Germinal center (tissue), 1 donor: Measurements from ENCODE around the gene CRACR2B.

Experiments
- DNase-seq: peaks from one replicate; pipeline ENCODE4 v3.0.0; 2012; ENCODE audit warnings: mixed read lengths, low spot score

The CRACR2B gene

DNA sequence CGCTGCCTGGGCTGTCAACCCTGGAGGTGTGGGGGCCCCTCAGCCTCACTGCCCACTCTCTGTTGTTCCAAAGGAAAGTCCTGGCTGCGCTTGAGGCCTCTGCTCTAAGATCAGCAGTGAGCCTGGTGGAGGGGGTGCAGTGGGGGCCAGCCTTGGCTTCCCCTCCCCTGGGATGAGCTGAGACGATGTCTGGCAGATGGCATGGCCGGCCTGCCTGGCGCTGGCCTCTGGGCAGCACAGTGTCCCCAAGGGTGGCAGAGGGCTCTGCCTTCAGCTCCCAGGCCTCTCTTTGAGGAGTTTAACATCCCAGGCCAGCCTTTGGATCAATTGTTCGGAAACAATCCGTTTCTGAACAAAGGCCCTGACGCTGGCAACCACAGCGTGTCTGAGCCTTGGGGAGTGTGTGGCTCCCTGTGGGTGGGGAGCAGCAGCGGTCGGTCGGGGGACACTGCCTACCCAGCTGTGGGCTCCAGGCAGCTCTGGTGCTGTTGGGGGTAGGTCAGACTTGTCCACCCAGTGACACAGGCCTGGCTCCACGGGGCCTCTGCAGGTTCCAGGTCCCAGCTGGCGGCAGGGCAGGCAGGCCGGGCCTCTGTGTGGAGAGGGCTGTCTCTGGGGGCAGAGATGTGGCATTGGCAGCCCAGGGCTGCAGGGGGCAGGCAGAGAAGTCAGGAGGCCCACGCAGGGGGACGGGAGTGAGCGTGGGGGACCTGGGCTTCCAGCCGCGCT lies 27.0 kb downstream of the CRACR2B start:
- no peak for DNase-seq

DNA sequence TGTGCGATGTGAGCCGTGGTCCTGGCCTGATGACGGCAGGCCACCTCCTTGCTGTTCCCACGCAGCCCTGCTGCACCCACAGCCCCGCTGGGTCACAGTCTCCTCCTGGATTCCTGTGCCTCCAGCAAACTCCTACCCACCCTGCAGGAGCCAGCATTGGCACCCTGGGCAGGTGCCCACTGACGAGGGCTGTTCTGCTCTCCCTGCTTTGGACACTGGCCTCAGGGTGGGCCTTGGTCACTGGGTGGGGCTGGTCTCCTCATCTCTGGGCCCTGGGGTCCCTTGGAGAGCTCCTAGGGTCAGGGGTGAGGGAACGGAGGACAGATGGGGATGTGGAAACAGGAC lies 27.6 kb downstream of the CRACR2B start:
- no peak for DNase-seq

DNA sequence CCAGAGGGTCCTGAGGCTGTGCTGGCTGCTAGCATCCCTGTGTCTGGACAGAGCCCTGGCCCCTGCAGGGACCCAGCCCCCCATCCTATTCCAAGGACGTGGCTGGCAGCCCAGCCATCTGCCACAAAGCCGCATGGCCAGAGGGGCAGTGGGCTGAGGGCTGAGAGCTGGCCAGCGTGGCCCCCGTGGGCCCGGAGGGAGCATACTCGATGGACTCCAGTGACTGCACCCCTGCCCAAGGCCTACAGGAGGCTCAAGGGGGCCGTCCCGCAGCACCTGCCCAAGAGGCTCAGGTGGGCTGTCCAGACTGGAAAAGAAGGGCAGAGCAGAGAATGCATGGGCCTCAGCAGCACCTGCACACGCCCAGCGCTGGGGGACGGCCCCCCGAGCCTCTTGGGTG lies 28.1 kb downstream of the CRACR2B start:
- DNase-seq = no peak

DNA sequence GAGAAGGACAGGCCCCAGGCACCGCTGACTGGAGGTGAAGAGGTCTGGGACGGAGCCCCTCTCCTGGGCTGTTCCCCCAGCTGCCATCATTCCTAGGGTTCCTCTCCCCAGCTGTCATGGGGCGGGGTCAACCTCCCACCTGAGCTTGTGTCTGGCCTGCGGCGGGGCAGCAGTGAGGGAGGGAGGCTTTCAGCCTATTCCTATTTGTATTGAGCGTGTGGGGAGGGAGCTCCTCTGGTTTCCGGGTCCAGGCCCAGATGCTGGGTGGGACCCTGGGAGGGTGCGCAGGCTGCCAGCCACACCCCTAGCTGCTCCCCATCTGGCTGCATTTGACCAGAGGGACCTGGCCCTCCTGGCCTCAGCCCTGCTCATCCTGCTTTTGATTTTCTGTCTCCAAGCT lies 28.7 kb downstream of the CRACR2B start:
- no peak for DNase-seq

DNA sequence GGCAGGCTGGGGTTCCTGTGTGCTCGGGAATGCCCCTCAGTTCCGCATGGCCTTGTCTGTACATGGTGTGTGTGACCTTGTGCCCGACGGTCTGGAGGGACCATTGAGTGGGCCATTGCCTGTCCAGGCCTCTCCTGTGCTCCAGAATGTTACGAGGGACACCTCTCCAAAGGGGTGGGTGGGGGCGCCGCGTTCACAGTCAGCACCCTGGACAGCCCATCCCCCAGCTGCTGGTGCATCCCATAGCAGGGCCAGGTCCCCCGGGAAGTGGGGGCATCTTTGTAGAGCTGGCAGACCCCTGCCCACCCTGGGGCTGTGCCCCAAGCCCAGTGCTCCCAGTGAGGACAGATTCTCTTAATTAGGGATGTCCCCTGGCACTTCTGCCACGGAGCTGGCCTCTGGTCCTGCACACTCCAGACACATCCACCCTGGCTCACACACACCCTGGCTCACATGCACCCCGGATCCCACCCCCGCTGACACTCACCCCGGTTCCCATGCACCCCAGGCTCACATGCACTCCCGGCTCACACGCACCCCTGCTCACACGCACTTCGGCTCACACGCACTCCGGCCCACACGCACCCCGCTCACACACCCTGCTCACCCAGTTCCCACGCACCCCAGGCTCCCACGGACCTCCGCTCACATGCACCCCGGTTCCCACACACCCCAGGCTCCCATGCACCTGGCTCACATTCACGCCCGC lies 30.5 kb downstream of the CRACR2B start:
- DNase-seq = no peak

DNA sequence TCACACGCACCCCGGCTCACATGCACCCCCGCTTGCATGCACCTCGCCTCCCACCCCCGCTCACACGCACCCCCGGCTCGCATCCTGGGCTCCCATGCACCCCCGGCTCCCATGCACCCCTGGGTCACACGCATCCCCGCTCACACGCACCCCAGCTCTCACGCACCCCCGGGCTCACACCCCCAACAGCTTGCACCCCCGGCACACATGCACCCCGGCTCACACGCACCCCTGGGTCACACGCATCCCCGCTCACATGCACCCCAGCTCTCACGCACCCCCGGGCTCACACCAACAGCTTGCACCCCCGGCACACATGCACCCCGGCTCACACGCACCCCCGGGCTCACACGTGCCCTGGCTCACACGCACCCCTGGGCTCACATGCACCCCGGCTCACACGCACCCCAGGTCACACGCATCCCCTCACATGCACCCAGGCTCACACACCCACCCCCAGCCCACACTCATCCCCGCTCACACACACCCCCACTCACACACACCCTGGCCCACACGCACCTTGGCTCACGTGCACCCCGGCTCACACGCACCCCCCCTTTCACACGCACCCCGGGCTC lies 31.1 kb downstream of the CRACR2B start:
- DNase-seq = no peak

DNA sequence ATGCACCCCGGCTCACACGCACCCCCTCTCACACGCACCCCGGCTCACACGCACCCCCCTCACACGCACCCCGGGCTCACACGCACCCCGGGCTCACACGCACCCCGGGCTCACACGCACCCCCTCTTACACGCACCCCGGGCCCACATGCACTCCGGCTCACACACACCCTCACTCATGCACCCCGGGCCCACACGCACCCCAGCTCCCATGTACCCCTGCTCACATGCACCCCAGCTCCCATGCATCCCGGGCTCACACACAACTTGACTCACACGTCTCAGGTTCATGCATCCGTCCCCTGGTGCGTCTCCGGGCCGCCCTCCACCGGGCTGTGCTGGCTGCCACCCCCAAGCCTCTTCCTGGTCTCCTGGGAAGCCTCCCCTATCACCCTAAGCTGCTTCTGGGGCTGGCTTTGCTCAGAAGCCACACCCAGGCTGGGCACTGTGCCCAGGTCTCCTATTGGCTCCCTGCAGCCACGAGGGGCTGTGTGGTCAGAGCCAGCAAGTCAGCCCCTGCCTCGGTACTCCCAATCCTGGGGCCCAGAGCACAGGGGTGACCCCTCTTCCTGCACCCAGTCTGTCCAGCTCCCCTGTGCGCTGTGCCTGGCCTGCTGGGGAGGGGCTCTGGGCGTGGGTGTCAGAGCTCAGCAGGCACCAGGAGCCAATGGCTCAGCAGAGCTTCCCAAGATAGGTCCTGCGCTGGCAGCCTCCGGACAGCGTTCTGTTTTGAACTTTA lies 31.8 kb downstream of the CRACR2B start:
- DNase-seq = no peak

DNA sequence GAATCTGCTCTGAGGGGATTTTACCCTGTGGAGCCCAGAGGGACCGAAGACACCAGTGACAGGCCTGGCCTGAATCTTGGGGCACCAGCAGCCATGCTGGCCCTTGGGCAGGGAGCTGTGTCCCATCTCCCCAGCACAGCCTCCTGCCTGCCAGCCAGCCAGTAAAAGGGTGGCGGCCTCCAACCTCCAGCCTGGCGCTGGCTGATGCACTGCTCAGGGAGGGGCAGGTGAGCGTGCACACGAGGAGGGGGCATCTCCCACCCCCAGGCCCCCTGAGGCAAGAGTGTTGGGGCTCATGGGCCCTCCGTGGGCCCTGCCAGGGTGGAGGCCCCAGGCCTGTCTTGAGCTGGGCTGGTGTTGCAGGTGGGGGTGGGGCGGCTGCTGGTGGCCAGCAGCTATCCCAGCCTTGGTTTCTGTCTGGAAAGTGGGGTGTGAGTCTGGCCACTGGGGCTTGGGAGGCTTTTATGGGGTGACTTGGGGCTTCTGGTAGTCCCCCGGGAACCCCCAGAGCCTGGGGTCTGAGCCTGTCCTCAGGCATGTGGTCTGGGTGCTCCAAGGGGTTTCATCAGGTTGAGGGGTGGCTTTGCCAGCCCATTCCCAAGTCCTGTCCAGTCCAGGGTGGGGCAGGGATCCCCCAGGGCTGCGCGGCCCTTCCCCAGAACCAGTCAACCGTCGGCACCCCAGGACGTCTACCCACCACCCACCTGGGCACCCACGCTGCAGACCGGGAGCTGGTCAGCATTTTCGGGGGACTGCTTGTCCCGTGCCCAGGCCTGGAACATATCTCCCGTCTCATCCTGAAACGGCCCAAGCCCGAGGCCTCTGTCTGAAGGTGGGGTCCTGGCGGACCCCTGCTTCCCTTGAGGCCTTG lies 32.8 kb downstream of the CRACR2B start:
- DNase-seq = no peak

DNA sequence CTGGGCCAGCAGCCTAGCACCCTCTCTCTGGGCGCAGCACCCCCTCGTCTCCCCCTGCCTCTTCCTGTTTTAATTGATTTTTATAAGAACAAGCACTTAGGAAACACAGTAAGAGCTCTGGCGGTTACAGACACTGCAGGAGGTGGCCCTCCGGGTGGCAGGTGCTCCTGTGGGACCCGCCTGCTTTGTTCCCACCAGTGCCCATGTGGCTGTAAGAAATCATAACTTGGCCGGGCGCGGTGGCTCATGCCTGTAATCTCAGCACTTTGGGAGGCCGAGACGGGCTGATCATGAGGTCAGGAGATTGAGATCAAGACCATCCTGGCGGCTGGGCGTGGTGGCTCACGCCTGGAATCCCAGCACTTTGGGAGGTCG lies 33.4 kb downstream of the CRACR2B start:
- no peak for DNase-seq

DNA sequence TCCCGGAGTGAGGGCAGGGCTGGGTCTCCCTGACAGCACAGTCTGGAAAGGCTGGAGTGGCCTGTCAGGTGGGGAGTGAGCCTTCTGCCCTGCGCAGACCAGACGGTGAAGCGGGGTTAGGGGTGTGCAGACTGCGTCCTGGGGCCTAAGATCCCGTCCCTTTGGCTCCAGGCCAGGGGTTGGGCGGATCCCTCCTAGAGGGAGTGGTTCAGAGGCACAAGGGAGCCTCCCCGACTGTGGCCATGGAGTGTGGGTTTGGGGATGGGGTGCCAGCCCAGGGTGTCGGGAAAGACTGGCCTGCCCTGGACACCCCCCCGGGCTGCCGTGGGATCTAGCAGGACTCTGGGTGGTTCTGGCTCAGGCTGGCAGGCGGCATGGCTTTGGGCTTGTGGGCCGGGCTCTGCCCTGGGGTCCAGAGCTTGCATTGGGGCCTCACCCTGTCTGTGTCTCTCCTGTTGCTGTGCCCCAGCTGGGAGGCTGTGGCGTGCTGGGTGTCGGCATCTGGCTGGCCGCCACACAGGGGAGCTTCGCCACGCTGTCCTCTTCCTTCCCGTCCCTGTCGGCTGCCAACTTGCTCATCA lies 34.5 kb downstream of the CRACR2B start:
- DNase-seq = no peak

DNA sequence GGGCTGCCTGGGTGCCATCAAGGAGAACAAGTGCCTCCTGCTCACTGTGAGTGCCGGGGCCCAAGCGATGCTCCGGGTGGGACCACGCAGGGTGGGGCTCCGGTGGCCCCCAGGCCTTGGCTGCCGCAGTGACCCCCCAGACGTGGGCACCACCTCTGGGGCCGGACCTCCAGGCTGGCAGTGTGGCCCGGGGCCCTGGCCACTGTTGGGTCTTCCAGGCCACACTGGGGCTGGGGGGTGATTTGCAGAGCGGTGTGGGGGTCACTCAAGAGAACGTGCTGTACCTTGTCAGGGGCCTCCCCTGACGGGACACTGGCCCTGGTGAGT lies 34.9 kb downstream of the CRACR2B start:
- DNase-seq = no peak

DNA sequence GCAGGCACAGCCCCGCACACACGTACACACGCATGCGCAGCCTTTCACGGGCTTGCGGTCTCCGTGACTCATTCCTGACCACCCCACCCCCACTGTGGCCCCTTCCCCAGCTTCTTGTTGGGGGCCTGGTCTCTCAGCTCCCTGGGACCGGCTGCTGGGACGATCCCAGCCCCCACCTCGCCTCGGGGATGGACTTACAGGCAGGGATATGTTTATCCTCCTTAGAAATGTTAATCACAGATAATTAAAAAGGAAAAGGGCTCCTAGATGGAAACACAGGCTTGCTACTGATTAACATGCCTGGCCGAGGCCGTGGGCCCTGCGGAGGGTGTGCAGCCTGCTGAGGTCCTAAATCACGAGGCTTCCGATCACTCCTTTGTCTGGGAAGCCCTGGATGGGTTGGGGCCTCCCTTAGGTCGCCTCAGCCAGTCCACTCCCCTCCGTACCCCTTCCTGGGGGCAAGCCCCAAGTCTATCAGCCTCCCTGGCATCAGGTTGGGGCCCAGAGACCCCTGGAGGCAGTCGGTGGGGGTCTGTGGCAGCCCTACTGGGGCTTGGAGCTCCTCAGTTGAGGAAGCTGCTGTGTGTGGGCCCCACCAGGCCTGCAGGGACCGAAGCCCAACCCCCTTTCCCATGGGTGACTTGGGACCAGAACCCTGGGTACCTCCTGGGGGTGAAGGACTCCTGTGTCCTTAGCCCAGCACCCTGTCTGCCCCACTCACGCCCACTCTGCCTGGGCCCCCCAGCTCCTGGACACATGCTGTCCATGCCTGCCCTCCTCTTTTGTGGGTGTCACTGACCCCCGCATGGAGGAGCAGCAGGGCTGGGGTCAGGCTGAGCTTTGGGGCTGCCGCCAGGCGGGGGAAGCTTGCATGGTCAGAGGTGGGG lies 35.5 kb downstream of the CRACR2B start:
- no peak for DNase-seq

DNA sequence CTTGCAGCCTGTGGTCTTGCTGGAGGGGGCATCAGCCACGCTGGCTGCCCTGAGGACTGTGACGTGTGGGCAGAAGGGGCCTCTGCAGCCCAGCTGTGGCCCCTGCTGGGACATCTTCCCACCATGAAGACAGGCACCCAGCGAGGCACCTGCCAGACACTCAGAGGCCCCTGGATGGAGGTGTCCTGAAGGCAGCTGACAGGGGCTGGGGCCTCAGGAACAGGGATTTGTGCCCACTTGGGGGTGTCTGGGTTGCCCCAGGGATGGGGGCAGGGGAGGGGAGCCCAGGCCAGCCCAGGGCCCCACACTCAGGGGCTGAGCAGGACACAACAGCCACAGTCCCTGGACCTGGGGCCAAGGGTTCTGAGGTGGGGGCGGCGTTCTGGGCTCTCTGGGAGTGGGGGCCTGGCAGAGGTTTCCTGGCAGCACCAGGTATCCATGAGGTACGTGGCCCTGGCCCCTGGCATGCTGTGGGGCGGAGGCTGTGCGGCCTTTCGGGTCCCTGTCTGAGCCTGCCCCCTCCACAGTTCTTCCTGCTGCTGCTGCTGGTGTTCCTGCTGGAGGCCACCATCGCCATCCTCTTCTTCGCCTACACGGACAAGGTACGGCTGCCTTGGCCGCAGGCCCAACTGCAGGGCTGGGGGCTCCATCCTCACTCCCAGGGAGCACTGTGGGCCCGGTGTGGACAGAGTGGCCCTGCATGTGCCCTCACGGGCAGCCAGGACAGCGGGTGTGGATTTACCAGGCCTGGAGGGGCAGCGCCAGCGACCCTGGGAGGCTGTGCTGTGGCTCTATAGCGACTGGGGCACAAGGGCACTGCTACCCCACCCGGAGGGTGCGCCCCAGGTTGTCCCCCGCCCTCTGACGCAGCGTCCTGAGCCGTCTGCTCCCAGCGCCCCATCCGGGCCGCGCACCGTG lies 36.5 kb downstream of the CRACR2B start:
- DNase-seq = no peak

DNA sequence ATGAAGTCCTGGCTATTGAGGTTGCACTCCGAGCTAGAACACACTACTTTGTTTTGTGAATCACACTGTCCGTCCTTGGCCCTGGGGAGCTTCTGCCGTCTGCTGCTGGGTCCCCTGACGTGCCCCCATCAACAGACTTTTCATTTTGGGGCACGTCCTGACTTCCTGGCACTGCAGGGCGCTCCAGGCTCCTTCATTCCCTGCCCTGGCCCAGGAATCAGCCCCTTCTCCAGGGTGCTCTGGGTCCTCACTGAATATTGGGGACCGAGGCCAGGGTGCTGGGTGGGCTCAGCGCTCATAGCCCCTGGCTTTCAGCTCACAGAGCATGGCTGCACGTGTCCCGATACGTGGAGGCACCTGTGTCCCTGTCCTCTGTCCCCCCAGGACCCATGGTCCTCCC lies 37.2 kb downstream of the CRACR2B start:
- DNase-seq = no peak

DNA sequence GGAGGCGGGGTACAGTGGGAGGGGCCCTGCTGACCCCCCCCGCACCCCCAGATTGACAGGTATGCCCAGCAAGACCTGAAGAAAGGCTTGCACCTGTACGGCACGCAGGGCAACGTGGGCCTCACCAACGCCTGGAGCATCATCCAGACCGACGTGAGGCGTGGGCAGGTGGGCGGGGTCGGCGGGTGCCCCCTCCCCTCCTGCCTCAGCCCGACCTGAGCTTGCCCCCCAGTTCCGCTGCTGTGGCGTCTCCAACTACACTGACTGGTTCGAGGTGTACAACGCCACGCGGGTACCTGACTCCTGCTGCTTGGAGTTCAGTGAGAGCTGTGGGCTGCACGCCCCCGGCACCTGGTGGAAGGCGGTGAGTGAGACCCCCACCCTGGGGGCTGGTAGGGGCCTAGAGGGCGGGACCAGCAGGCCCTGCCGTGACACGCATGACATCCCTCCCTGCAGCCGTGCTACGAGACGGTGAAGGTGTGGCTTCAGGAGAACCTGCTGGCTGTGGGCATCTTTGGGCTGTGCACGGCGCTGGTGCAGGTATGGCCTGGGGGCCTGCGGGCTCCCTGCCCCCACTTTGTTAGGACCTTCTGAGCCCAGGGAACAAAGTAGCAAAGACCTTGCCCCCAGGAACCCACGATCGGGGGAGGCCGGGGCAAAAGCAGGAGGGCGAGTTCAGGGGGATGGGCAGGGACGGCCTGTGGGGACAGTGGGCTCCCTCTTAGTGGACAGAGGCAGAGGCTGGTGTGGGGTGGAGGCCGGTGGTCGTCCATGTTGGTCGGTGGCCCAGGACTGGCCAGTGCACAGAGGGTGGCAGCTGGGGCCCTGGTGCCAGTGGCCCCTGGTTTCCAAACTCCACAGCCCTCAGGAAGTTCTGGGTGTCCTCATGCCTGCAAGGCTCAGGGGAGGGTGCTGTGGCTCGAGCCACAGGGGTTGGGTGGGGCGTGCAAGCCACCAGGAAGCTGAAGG lies 38.0 kb downstream of the CRACR2B start:
- no peak for DNase-seq

DNA sequence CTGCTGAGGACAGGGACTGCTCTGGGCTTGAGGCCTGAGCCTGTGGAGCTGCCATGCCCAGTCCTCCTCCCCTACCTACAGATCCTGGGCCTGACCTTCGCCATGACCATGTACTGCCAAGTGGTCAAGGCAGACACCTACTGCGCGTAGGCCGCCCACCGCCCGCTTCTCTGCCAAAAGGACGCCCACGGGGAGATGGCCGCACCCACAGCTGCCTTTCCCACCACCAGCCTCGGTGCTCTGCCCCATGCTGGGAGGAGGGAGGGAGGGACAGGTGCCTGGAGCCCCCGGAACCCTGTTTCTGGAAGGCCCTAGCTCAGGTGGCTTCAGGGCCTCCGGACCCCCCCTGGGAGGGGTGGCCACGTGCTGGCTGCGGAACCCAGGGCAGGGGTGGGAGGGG lies 38.8 kb downstream of the CRACR2B start:
- DNase-seq = no peak

DNA sequence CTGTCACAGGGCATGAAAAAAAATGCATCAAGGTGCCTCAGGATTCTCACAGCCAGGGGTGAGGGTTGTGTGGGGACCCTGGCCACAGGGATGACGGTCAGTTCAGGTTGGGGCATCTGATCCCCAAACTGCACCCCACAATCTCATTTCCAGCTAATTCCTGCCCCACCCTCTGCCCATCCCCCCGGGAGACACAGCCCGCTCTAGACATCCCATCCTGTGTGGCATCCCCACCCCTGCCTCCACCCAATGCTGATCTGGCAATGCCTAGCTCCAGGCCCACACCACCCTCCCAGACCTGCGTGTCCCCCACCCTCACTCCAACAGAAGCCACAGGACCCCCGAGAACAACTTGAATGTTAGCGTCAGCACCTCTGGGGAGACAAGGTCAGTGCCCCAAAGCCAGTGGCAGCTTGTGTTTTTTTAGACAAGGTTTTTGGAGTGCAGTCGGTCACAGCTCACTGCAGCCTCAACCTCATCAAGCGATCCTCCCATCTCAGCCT lies 40.2 kb downstream of the CRACR2B start:
- no peak for DNase-seq

DNA sequence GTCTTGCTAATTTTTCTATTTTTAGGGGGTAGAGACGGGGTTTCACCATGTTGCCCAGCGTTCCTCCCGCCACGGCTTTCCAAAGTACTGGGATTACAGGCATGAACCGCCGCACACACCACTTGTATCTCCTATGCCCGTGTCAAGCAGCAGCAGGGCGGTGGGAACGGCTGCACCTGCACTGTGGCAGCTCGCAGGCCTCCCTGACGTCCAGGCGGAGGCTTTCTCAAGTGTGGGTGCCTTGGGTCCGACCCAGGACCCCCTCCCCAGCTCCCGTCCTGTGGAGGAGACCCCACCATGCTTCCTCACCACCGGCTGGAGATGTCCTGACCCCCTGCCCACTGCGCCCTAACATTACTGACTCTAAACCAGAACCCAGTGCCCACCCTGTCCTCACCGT lies 40.7 kb downstream of the CRACR2B start:
- DNase-seq = no peak
